ENCODE measurements around the gene SPRED2.

- TF ChIP-seq CTCF (IDR thresholded peaks at IDR 0.05; ENCODE audit: insufficient read depth, low read length), result no peak
- no peak for TF ChIP-seq REST (IDR thresholded peaks at IDR 0.05; ENCODE audit: insufficient replicate concordance, low read depth)
- no peak for TF ChIP-seq POLR2AphosphoS5 (IDR thresholded peaks at IDR 0.05; ENCODE audit: low read depth)
- no peak for TF ChIP-seq GABPA (IDR thresholded peaks at IDR 0.05; ENCODE audit: low read depth)
These were observed 82.5 kb downstream of the SPRED2 start for GRCh38 chr2:65349863-65350262.
